ENCODE measurements around the gene GP5.

Gene GP5

GRCh38 chr3:194407423-194407822 lies 8.4 kb upstream of the GP5 start:
- peak; percentile 58; the same call in 2 of the 3 replicates for ATAC-seq
- no peak for TF ChIP-seq ISL1 (CRISPR knock-in tag; IDR thresholded peaks at IDR 0.05)
- no peak for TF ChIP-seq POU6F1 (CRISPR knock-in tag; IDR thresholded peaks at IDR 0.05; ENCODE audit: borderline replicate concordance, low read depth)

- ATAC-seq = no peak
- no peak for TF ChIP-seq ZFP30 (CRISPR knock-in tag; IDR thresholded peaks at IDR 0.05)
- TF ChIP-seq TSHZ2 (CRISPR knock-in tag; IDR thresholded peaks at IDR 0.05) = no peak
- no peak for TF ChIP-seq TCF4 (CRISPR knock-in tag; IDR thresholded peaks at IDR 0.05; ENCODE audit: borderline replicate concordance)
- TF ChIP-seq POU6F1 (CRISPR knock-in tag; IDR thresholded peaks at IDR 0.05; ENCODE audit: borderline replicate concordance, low read depth) = no peak
- TF ChIP-seq ZC3H10 (CRISPR knock-in tag; IDR thresholded peaks at IDR 0.05) = no peak
- TF ChIP-seq ZNF565 (CRISPR knock-in tag; conservative IDR thresholded peaks at IDR 0.05; ENCODE audit: low read depth) = no peak
- TF ChIP-seq CSDC2 (CRISPR knock-in tag; IDR thresholded peaks at IDR 0.05) = no peak
- TF ChIP-seq CREB5 (CRISPR knock-in tag; IDR thresholded peaks at IDR 0.05; ENCODE audit: low read depth) = no peak
- TF ChIP-seq ISL1 (CRISPR knock-in tag; IDR thresholded peaks at IDR 0.05) = no peak
- TF ChIP-seq ZNF70 (CRISPR knock-in tag; IDR thresholded peaks at IDR 0.05) = no peak
- no peak for TF ChIP-seq GLIS3 (CRISPR knock-in tag; IDR thresholded peaks at IDR 0.05)
Observed at GRCh38 chr3:194405766-194406165, 6.7 kb upstream of the GP5 start.

- ATAC-seq = peak; percentile 58; the same call in 2 of the 3 replicates
- TF ChIP-seq SNAI2 (CRISPR knock-in tag; IDR thresholded peaks at IDR 0.05) = no peak
- no peak for TF ChIP-seq ESRRG (CRISPR knock-in tag; IDR thresholded peaks at IDR 0.05)
- TF ChIP-seq CREB5 (CRISPR knock-in tag; IDR thresholded peaks at IDR 0.05; ENCODE audit: low read depth) = no peak
- TF ChIP-seq ZNF70 (CRISPR knock-in tag; IDR thresholded peaks at IDR 0.05) = no peak
- TF ChIP-seq RARB (CRISPR knock-in tag; IDR thresholded peaks at IDR 0.05) = no peak
- no peak for TF ChIP-seq CSRNP3 (CRISPR knock-in tag; IDR thresholded peaks at IDR 0.05)
- no peak for TF ChIP-seq PPARA (CRISPR knock-in tag; IDR thresholded peaks at IDR 0.05; ENCODE audit: borderline replicate concordance)
- no peak for TF ChIP-seq TSHZ2 (CRISPR knock-in tag; IDR thresholded peaks at IDR 0.05)
- TF ChIP-seq ZFP3 (CRISPR knock-in tag; IDR thresholded peaks at IDR 0.05) = no peak
- no peak for TF ChIP-seq OSR1 (CRISPR knock-in tag; IDR thresholded peaks at IDR 0.05)
- no peak for TF ChIP-seq GLIS3 (CRISPR knock-in tag; IDR thresholded peaks at IDR 0.05)
Observed at GRCh38 chr3:194404365-194405140, 5.5 kb upstream of the GP5 start.

Data from SK-N-SH treated with all-trans-retinoic acid at 6 μM for 48 hours (cell line).